Activated T-cell treated with anti-CD3 and anti-CD28 coated beads for 1 hour (primary cell): Measurements from ENCODE around the gene NEK4.

Experiments used
- DNase-seq: peaks from one replicate; pipeline ENCODE4 v3.0.0-alpha.2; 2020; ENCODE audit warnings: low read depth

NEK4 gene

DNA sequence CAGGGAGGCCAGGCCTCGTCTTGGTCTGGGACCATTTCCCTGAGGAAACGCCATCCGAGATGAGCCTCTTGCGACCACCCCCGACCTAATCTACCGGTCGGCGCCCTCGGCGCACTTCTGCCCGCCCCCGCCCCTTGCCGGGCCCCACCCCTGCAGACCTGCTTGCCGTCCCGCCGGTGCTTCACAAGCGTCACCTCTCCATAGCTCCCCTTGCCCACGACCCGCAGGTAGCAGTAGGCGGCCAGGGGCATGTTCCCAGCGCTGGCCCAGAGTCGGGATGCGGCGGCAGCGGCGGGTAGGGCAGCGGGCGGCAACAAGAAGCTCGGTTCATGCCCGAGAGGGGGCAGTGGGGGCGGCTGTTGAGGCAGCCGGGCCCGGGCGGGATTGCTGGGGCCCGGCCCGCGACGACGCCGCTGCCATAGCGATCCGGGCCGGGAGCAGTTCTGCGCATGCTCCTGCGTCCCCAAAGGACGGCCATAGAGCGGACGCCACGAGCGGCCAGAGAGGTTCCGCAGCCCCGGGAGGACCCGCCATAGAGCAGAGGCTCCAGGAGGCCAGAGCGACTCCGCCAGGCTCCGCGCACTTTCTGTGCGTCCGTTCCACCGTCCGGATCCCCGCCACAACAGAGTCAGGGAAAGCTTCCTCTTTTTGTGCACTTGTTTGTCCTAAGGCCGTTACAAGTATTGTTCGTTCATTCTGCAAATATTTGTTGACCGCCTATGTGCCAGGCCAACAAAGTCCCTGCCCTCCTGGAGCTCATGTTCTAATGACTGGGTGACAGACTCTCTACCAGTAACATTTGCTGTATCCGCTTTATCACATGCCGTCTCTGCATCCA lies at the start of gene NEK4:
TSS of gene NEK4 (minus strand) at position 445 of the 838 bp plus-strand sequence. CDS start at position 251, 194 bp downstream.
- DNase-seq: peak; percentile 78

DNA sequence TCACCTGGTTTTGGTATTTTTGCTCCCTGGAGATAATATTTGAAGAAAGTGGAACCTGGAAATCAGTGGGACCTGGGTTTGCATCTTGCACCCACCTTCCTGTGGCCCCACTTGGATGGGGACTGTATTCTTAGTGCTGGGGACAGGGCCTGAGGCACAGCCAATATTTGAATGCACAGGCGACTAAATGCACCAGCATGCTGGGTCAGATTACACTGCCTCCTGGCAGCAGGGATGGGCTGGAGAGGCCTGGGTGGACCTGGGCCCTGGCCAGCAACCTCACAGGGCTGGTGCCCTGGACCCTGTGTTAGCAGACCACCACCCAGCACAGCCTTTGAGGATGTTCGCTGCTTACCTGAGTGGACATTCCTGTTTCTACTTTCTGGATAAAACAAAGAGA lies 49.2 kb upstream of the NEK4 start:
- no peak for DNase-seq

DNA sequence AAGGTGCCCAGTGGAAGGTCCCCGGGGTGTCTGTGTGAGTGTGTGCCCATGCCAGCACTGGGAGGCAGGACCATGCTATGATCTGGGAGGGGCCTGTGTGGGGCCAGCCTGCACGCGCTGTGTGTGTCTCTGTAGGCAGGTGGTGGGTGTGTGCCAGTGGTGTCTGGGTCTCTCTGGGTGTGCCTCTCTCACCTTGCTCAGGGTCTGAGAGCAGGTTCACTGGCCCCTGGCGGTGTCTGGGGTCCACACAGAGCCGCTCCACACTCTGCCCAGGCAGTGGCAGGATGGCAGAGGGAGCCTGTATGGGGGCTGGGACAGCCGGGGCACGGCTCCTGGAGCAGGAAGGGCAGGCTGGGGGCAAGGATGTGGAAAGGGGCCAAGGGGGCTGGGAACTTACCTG lies 47.1 kb upstream of the NEK4 start:
- no peak for DNase-seq

DNA sequence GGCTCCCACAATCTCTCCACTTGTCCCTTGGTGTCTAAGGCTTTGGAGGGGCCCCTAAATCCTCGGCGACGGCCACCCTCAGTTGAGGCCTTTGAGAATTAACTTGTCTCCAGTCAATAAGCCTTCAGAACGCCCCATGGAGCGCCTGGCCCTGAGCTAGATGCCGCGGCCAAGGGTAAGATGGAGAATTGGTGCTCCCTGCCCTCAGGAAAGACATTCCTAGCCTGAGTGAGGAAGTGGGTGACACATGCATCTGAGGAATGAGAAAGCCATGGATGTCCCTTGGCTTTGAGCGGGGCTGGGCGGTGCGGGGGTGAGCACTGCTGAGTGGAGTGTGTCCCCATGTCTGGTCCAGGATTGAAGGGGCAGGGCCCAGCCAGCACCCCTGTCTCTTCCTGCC lies 46.5 kb upstream of the NEK4 start:
- DNase-seq: no peak

DNA sequence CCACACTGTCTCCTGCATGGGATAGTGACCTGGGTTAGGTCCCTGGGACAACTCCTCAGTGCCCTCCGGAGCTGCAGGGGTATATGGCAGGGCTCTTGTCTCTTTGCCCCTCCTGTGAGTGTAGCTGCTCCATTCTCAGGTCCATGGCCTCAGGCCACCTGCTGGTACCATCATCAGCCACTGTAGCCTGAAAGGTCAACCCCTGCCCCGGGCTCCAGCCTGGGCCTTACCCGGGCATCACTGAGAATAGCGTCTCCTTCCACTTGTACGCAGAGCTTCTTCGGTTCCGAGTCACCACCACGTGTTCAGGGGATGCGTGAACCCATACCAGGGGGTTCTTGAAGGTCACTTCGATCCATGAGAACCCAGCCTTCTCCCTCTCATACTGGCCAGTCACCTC lies 45.9 kb upstream of the NEK4 start:
- DNase-seq: no peak

DNA sequence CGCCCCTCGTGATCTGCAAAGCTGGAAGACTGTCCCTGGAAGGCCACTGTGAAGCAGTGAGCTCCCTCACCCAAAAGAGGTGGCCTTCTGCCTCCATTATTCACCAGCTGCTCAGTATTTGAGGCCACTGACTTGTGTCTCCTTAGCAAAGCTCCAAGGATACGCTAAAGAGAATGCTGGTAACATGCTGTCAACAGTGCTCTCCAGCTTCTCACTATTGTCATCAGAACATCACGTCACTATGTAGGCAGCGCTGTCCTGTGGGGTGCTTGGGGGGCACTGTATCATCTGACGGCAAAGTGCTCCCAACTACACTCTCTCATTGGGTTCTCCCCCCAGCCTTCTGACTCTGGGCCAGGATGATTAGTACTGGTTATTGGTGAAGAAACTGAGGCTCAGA lies 45.5 kb upstream of the NEK4 start:
- DNase-seq: no peak

DNA sequence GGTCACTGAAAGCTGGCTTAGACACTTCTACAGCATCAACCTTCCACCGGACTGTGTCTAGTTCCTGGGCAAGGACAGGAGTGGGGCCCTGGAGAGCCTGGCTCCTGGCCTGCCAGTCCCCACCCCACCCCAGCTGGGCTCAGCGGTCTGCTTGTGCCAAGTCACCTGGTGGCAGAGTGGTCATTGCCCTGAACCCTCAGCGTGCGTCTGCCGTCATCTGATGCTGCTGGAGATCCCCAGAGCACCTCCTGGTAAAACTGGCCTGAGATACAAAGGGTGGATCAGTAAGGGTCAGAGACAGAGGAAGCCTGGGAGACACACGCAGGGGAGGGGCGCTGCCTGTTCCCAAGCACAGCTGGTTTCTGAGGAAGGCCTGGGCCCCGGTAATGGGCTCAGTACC lies 43.1 kb upstream of the NEK4 start:
- no peak for DNase-seq

DNA sequence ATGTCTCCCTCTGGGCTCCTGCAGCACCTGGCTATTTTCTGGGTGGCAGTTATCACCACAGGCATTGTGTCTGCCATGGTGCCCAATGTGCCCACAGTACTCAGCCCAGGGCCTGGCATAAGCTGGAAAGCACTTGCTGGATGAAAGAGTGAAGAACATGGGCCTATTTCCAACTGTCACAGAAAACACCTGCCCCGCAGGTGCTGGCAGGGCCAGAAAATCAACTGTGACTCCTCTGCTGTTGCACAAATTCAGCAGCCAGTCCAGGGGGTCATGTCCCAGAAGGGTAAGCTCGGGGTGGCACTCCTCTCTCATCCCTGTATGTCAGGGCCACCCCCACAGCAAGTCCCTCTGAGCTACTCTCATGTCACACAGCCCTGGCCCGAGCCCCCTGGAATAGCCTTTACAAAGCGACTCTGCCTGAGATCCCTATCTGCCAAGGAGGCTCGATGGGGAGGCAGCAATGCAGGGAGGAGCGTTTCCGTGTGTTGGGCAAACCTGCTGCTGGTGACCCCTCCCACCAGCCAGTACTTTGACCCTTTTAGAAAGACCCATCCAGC lies 40.8 kb upstream of the NEK4 start:
- no peak for DNase-seq

DNA sequence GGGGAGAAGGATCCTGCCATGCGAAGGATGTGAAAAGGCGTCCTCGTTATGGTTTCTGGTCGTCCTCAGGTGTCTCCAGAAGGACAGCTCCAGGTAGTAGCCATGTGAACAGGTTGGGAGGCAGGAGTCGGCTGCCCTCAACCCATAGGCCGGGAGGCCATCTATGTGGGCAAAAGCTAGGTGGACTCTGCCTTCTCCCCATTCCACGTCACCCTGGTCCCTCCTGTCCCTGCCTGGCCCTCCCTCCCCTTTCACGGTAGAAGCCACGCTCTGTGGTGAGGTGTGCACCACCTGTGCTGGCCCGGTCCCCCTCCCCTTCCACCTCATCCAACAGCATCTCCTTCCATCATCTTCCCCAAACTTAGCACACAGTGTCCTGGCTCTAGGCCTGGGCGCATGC lies 40.2 kb upstream of the NEK4 start:
- no peak for DNase-seq

DNA sequence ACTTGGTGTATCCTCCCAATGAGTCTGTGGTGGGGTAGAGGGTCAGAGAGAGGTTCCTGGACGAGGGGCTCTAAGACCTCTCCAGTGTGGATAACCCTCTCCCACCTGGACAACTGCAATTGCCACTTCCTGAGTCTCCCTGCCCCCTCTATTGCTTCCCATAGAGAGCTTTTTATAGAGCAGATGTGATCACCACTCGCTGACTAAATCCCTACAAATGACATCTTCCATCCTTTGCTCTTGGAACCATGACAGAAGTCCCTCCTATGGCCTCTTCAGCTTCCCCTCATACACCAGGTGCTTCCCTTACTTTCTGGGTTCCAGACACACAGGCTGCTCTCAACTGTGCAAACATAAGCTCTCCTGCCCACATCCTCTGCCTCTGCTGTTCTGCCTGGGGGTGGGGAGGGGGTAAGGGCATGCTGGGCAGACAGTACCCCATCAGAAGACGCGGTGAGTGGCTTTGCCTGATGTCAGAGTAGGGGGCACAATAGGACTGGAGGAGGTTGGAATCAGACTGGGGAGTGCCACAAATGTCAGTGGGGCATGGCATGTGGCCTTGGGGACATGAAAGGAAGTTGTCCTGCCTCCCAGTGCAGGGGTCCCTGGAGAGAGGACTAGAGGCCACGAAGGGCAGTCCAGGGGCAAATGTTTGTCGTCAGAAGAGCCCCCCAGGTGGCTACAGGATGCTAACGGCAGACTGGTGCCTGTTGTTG lies 39.1 kb upstream of the NEK4 start:
- no peak for DNase-seq

DNA sequence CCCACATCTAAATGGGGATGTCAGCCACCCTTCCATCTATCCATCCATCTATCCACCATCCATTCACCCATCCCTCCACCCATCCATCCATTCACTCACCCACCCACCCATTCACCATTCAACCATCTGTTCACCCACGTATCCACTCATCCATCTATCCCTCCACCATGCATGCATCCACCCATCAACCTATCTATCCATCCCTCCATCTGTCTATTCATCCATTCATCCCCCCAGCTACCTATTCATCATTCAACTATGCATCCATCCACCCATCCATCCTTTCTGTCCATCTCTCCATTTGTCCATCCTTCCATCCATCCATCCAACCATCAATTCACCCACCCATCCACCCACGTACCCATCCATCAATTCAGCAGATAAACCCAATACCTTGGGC lies 38.4 kb upstream of the NEK4 start:
- no peak for DNase-seq

DNA sequence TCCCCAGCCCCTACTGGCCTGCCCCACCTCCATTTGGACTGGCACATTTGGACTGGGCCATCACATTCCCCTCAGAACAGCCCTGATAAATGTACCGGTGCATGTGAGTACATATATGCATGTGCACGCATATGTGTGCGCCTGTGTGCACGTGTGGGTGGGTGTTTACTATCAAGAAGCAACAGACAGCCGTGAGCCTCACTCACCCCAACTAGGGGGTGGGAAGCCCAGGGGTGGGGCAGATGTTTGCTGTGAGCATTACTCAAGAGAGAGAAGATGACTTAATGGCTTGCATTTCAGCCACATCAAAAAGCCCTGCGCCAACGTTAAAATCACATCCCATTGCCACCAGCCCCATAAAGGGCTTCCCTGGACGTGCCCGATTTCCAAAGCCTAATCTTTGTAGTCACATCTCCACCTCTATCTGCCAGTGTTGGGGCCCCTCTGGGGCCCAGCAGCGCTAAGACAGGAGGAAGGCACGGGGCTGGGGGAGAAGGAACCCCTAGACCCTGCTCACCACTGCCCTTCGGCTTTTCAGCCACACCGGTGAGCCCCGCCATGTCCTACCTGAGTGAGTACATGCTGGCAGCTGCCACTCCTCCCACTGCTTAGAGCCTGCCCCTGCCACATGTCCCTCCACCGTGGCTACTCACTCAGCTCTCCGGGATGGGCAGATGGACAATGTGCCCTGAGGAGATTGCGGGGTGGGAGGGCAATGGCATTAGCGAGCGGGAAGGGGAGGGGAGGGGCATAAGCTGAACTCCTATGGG lies 34.7 kb upstream of the NEK4 start:
- DNase-seq: no peak

DNA sequence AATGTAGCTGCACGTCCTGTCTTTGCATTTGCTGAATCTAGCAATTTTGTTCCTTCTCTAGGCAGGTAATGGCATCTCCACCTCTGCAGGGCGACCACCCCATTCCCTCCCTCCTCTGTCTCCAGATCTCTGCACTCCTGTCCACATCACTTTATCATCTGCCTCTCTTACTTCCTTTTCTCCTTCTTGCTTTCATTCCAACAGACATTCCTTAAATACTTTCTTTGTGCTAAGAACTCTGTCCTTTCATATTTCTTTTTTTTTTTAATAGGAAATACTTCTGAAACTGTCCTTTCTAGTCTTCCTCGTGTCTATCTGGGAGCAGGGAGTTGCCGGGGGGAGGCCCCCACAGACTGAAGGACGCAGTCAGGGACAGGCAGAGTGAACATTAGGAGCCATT lies 31.1 kb upstream of the NEK4 start:
- no peak for DNase-seq

DNA sequence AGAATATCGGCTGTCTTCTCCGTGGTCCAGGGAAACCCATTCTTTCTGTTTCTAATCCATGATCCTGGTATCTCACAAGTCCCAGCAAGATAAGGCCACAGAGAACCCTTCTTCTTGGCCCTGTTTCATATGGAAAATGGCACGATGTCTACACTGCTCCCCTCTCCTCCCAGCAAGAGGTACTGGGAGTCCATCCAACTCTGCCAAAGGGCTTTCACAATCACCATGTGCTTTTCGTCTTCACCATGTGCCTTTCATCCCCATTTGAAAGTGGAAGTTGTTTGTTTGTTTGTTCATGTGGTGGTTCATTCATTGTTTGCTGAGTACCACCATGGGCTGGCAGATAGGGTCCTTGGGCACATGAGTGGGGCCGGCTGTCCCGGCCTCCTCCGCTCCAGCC lies 29.3 kb upstream of the NEK4 start:
- no peak for DNase-seq

DNA sequence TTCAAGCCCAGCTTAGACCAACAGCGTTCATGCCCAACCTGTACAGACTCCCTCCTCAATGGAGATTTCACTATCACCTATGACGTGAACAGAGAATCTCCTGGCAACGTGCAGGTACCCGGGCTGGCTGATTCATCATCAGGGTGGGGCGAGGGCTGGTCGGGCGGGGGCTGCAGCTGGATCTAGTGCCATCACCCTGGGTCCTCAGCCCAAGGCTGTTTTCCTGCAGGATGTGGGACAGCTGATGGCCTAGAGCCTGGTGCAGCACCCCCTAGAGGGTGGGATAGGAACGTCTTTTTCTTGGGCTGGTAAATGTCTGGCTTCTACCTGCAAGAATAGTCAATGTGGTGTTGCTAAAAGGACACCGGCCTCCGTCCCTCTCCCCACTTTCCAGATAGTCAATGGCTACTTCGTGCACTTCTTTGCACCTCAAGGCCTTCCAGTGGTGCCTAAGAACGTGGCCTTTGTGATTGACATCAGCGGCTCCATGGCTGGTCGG lies 28.3 kb upstream of the NEK4 start:
- no peak for DNase-seq

DNA sequence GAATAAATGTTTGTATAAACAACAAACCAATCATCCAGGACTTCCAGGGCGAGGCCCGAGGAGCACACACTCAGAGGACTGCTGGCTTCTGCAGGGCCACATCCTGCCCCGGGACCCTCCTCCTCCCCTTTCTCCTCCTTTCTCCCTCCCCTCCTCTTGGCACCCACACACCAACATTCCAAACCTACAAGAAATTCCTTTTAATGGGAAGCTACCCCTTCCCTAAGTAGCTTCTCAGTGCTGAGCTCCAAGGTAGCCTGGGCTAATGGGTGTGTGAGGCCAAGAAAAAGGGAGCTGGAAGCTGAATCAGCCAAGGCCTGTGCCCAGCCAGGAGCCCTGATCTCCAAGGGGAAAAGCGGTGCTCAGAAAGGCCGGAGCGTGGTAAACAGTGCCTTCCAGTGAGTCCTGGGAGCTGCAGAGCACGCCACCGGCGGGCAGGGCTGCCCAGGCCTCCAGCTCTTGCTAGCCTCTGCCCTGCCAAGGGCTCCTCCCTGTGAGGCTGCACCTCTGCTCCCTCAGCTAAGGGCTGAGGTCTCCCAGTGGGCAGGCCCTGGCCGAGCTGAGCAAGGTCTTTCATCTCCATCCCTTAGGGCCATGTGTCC lies 27.7 kb upstream of the NEK4 start:
- DNase-seq: no peak

DNA sequence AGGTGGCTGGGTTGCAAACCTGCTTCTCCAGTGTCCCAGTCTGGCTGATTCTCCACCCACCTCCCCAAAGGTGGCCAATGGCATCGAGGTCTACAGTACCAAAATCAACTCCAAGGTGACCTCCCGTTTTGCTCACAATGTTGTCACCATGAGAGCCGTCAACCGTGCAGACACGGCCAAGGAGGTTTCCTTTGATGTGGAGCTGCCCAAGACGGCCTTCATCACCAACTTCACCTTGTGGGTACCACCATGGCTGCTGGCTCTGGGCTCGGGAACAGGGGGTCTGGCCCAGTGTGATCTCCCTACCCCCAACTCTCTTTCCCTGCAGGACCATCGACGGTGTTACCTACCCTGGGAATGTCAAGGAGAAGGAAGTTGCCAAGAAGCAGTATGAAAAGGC lies 25.7 kb upstream of the NEK4 start:
- no peak for DNase-seq

DNA sequence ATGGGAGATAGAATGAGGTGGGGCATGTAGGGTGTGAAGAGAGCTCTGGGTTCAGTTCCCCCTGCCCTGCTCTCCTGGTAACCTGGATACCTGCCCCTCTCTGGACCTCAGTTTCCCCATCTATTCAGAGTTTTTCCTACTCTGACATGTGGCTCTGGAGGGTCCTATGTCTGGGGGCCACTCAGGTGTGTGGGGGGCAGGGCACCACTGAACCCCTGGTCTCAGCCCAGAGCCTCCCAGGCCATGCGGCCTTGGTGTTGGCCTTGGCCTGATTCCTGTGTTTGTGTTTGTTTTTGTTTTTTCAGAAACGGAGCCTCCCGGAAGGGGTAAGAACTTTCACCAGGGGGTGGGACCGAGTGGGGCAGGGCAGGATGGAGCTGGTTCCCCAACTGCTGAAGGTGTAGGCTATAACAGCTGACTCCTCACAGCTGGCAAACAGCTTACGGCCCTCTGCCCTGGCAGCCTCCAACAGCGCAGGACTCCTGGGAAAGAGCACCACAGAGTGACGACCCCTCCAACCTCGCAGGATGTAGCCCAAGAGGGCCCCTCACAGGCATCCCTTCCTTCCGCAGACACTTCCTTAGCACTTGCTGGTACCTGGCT lies 24.7 kb upstream of the NEK4 start:
- DNase-seq: no peak

DNA sequence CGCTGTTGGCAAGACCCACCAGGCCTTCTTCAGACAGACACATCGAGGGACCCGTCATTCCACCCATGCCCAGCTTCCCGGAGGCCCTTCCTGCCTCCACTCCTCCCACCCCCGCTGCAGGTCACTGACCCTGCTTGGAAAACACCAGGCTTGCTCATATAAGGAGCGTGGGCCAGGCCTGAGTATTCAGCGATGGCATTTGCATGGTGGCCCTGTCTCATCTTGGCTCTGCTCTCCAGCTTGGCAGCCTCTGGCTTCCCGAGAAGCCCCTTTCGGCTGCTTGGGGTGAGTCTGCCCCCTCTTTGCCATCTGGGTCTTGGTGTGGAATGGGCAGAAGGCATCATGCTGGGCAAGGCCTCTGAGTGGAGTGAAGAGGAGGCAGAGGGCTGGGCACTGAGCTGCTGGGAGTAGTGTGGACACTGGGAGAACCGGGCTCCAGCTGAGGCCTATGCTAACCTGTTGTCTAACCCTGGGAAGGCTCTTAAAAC lies 23.9 kb upstream of the NEK4 start, which contains the start of gene ITIH3:
TSS of gene ITIH3 (plus strand) at position 185 of the 488 bp plus-strand sequence. CDS start at position 193, 8 bp downstream.
- no peak for DNase-seq

DNA sequence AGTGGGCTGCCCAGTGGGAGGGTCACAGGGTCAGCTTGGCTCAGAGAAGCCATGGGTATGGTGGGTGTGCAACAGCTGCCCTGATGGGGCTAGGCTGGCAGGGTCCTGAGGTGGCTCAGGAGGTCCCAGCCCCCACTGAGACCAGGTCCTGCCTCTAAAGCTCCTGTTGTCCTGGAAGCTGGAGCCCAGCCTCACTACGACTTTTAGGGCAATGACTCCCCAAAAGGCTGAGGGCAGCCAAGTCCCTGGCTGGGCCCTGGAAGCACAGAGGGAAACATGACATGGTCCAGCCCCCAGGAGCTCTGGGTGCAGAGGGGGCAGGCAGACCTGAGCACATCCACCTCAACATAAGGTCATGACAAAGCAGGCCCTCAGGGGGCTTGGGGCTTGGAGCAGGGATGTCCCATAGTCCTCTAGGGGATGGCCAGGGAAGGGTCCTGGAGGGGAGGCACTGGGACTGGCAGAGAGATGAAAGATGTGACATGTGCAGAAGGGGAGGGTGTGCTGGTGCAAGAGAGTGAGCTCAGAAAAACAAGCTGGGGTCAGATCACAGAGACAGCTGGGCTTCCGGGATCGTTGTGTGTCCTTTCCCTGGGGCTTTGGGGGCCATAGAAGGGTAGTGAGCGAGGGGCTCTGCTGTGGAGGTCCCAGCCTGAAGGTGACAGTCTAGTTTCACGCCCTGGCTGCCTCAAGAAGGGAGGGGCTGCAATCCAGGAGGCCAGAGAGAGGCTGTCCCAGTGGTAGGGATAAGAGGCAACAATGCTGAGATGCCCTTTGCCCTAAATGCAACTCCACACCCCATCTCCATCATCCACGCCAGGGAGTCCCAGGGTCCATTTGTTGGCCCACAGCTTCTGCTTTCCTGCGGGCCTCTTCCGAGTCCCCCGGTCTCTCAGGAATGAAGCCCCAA lies 23.2 kb upstream of the NEK4 start:
- DNase-seq: no peak
